ENCODE data around the gene CRYBG1.

The CRYBG1 gene

GRCh38 chr6:106613590-106613989, 253.1 kb downstream of the CRYBG1 start:
- no peak for DNase-seq

- DNase-seq = no peak
Measured at GRCh38 chr6:106614166-106614565, 253.6 kb downstream of the CRYBG1 start.

GRCh38 chr6:106614592-106615257, 254.2 kb downstream of the CRYBG1 start:
- DNase-seq = no peak

- DNase-seq = no peak
Measured at GRCh38 chr6:106617302-106617701, 256.8 kb downstream of the CRYBG1 start.

GRCh38 chr6:106617857-106618256, 257.3 kb downstream of the CRYBG1 start:
- DNase-seq = no peak

GRCh38 chr6:106618324-106618723, 257.8 kb downstream of the CRYBG1 start:
- no peak for DNase-seq

GRCh38 chr6:106619223-106619622, 258.7 kb downstream of the CRYBG1 start:
- no peak for DNase-seq

GRCh38 chr6:106620931-106621672, 260.6 kb downstream of the CRYBG1 start:
- no peak for DNase-seq

Data from effector CD4-positive, alpha-beta T cell (primary cell).